GM18858 (cell line): Measurements from ENCODE around the gene MLLT3.

ENCODE experiments used
- ATAC-seq: cut with Tn5 transposase; IDR thresholded peaks from one replicate; pipeline ENCODE4 v1.9.1; 2021; ENCODE audit not compliant: unreplicated experiment

MLLT3 gene

DNA sequence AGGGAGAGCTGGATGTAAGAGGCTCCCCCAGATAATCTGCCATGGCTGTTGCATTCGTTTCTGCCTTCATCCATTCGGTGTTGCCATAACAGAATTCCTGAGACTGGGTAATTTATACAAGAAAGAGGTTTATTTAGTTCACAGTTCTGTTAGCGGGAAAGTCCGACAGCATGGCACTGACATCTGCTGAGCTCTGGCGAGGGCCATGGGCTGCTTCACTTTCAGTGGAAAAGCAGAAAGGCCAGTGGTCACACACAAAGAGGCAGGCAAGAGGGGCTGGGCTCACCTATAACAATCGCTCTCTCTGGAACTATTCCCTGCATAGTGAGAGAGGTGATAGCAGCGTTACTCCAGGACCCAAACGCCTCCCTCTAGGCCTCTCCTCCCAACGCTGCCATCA, 305.9 kb downstream of the MLLT3 start:
- ATAC-seq: no peak

DNA sequence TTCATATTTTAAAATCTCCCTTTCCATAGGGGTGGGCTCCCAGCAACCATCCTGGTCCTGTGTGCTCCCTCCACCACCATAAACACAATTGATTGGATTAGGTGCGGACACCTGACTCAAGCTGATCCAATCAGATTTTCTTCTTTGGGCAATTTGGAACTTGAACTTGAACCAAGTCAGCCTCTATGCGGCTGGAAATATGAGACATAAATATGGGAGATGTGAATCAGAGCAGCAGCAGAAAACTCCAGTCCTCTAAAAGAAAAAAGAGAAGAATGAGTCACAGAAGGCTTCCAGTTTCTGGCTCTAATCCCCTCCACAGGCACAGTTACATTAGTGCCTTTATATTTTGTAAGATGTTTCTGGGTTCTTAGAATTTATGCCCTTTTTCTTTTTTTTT, 306.6 kb downstream of the MLLT3 start:
- no peak for ATAC-seq

GRCh38 chr9:20314981-20315380, 307.3 kb downstream of the MLLT3 start:
- ATAC-seq: no peak

DNA sequence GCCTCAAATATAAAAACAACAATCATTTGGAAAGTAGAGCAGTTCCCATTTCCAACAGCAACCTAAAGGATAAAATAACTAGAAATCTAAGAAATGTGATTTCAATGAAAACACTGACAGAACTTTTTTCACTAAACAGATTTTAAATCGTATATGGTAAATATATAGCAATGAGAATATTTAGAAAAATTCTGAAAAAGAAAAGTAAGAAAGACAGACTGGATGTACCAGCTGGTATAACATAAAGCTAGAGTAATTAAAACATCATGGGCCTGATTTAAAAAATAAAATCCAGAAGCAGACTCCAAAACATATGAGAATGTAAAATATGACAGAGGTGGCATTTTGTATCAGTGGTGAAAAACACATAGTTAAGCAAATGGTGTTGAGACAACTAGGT, 308.9 kb downstream of the MLLT3 start:
- ATAC-seq: no peak

GRCh38 chr9:20312732-20313131, 309.6 kb downstream of the MLLT3 start:
- ATAC-seq: no peak

DNA sequence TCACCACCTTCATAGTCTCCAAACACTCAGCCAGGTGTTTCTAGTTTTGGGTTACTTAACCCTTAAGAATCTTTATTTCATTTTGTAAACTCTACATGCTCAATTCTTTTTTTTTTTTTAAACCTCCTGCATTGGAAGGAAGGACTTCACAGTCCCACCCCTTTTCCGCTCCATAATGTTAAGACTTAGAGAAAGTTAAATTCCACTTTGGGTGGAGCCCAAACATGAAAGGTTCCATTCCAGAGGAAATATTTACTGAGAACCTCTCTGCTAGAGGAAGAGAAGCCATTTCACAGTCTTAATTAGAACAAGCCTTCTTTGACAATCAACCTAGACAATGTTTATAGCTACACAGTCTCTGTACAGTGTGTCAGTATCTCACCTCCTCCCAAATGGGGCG, 312.3 kb downstream of the MLLT3 start:
- no peak for ATAC-seq

GRCh38 chr9:20309124-20309523, 313.2 kb downstream of the MLLT3 start:
- no peak for ATAC-seq

GRCh38 chr9:20307621-20308020, 314.7 kb downstream of the MLLT3 start:
- ATAC-seq: no peak

GRCh38 chr9:20305452-20305851, 316.8 kb downstream of the MLLT3 start:
- ATAC-seq: no peak

DNA sequence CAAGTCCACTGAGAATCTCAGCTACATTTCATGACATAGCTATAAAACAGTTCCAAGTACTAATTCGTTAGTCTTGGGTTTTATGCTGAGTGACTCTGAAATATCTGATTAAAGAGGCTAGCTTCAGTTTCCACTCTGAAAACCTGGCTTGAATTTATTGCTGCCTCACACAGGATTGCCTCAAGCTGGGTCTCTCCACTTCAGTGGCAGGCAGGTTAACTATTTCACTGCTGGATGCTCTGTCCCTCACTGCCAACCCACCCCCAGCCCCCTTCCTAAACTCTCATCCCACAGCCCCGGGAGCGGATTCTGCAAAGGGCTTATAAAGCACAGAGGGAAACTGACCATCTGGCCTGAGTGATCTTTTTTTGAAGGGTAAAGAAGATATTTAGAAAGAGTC, 318.3 kb downstream of the MLLT3 start:
- ATAC-seq: no peak

DNA sequence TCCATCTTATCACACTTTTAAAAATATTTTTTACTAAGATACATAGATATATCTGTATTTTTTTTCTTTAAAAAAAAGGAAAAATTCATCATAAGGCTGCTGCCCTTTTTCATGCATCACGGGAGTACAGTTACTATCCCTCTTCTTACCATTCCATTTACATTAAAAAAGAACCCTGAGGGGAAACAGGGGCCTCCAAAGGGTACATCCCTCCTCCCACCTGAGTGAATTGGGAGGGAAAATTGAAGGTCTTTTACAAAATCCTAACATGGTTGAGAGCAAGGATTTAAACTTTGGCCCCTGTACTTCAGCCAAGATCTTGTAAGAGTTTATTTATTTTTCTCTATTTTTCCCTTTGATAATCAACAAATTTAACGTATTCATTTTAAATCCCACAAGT, 319.2 kb downstream of the MLLT3 start:
- ATAC-seq: no peak

DNA sequence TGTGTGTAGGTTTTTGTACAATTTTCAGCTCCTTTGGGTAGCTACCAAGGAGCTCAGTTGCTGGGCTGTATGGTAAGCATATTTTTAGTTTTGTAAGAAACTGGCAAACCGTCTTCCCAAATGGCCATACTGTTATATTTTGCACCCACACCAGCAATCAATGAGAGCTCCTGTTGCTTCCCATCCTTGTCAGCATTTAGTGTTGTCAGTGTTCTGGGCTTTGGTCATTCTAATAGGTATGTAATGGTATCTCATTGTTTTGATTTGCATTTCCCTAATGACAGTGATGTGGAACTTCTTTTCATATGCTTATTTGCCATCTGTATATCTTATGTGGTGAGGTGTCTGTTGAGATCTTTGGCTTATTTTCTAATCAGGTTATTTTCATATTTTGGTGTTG, 320.1 kb downstream of the MLLT3 start:
- no peak for ATAC-seq

GRCh38 chr9:20300430-20301115, 321.7 kb downstream of the MLLT3 start:
- ATAC-seq: no peak

- ATAC-seq: no peak
Measured at GRCh38 chr9:20297646-20298084, 324.6 kb downstream of the MLLT3 start.

DNA sequence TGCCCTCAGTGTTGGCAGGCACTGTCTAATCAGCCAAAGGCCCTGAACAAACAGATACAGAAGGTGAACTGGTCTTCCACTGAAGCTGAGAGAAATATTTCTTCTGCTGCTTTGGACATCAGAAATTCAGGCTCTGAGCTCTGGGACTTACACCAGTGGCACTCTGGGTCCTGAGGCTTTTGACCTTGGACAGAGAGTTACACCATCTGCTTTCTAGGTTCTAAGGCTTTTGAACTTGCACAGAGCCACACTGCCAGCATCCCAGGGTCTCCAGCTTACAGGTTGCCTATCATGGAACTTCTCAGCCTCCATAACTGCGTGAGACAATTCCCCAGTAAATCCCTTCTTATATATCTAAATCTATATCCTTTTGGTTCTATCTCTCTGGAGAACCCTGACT, 326.7 kb downstream of the MLLT3 start:
- no peak for ATAC-seq

GRCh38 chr9:20294046-20294750, 328.1 kb downstream of the MLLT3 start:
- ATAC-seq: no peak

DNA sequence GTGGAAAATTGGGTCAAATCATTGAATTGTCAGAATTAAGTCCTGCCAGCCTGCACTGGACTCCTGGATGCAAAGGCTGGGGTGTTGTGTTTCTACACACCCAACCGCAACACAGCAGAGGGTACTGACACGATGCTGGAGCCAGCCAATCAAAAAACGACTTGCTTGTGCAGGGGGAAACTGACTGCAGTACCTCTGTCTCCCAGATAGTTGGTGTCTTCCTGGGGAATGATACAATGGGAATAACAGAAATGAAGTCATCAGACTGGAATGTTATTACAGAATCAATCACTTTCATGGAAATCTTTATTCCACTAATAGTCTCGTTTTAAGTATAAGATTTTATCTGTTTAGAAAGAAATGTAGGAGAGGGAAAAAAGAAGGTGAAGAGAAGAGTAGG, 330.3 kb downstream of the MLLT3 start:
- ATAC-seq: no peak
